ENCODE measurements around the gene KLF15.

- TF ChIP-seq, protein P1, sequence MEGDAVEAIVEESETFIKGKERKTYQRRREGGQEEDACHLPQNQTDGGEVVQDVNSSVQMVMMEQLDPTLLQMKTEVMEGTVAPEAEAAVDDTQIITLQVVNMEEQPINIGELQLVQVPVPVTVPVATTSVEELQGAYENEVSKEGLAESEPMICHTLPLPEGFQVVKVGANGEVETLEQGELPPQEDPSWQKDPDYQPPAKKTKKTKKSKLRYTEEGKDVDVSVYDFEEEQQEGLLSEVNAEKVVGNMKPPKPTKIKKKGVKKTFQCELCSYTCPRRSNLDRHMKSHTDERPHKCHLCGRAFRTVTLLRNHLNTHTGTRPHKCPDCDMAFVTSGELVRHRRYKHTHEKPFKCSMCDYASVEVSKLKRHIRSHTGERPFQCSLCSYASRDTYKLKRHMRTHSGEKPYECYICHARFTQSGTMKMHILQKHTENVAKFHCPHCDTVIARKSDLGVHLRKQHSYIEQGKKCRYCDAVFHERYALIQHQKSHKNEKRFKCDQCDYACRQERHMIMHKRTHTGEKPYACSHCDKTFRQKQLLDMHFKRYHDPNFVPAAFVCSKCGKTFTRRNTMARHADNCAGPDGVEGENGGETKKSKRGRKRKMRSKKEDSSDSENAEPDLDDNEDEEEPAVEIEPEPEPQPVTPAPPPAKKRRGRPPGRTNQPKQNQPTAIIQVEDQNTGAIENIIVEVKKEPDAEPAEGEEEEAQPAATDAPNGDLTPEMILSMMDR (IDR thresholded peaks at IDR 0.05) = no peak
- TF ChIP-seq EP300 (IDR thresholded peaks at IDR 0.05) (no peak), POLR2A (IDR thresholded peaks at IDR 0.05) (no peak)
These were observed 27.1 kb downstream of the KLF15 start for GRCh38 chr3:126329927-126330725.
